CD8-positive, alpha-beta memory T cell (primary cell): ENCODE results near the gene NATD1. TPM values are rescaled to one million over a fixed set of nuclear protein-coding genes. Genes with fewer than 3 reads are reported as not detected.

Source experiments
- CTCF ChIA-PET: fragments of 350-600 bp; sonication (Branson Sonifier 250); formaldehyde crosslinking; loops from one replicate; lab custom pipeline; 2021; ENCODE audit warnings: antibody characterized with exemption; lab: Charles Lee
- POLR2A ChIA-PET: fragments of 350-600 bp; sonication (Branson Sonifier 250); formaldehyde crosslinking; loops from one replicate; lab custom pipeline; 2021; ENCODE audit warnings: antibody characterized with exemption; lab: Charles Lee
- DNase-seq, 5 donors: peaks; one replicate each; pipeline versions ENCODE4 v3.0.0 to v3.0.0-alpha.2; 2020 to 2022; ENCODE audit warnings: mixed read lengths in 1 of 5
- H3K27ac ChIP-seq: one replicate; pipeline ENCODE4 v1.7.0; 2013; ENCODE audit warnings: low read depth, mild to moderate bottlenecking, low read length, moderate library complexity
- H3K27me3 ChIP-seq: 2 replicates; pipeline ENCODE4 v1.7.0; 2013; ENCODE audit warnings: low read length, mild to moderate bottlenecking; ENCODE audit not compliant: insufficient read depth, poor library complexity, severe bottlenecking
- H3K36me3 ChIP-seq: 2 replicates; pipeline ENCODE4 v1.7.0; 2013; ENCODE audit warnings: mild to moderate bottlenecking, low read length, moderate library complexity; ENCODE audit not compliant: insufficient read depth
- H3K4me1 ChIP-seq: 2 replicates; pipeline ENCODE4 v1.7.0; 2013; ENCODE audit warnings: mild to moderate bottlenecking, low read length, moderate library complexity; ENCODE audit not compliant: insufficient read depth
- H3K4me3 ChIP-seq: 2 replicates; pipeline ENCODE4 v1.7.0; 2013; ENCODE audit warnings: mild to moderate bottlenecking, low read length
- H3K9me3 ChIP-seq: 2 replicates; pipeline ENCODE4 v1.7.0; 2013; ENCODE audit warnings: mild to moderate bottlenecking, low read length
- H3K27ac Mint-ChIP-seq, 8 donors: one replicate each; pipeline ENCODE4 v1.8.0; 2020 to 2021; ENCODE audit warnings: mixed read lengths in 8 of 8, mild to moderate bottlenecking in 6 of 8, inconsistent platforms in 3 of 8, moderate library complexity in 3 of 8
- H3K27me3 Mint-ChIP-seq, 2 donors: one replicate each; pipeline ENCODE4 v1.8.0; 2020 to 2021; ENCODE audit warnings: mixed read lengths in 2 of 2, mild to moderate bottlenecking in 1 of 2, moderate library complexity in 1 of 2
- H3K36me3 Mint-ChIP-seq, 3 donors: one replicate each; pipeline ENCODE4 v1.8.0; 2020 to 2021; ENCODE audit warnings: mixed read lengths in 3 of 3, inconsistent platforms in 1 of 3, mild to moderate bottlenecking in 1 of 3
- H3K4me1 Mint-ChIP-seq, 3 donors: one replicate each; pipeline ENCODE4 v1.8.0; 2020 to 2021; ENCODE audit warnings: mixed read lengths in 3 of 3, inconsistent platforms in 1 of 3, mild to moderate bottlenecking in 1 of 3
- H3K4me3 Mint-ChIP-seq, 7 donors: one replicate each; pipeline ENCODE4 v1.8.0; 2020 to 2021; ENCODE audit warnings: mixed read lengths in 7 of 7, mild to moderate bottlenecking in 6 of 7, moderate library complexity in 4 of 7, inconsistent platforms in 2 of 7
- H3K9me3 Mint-ChIP-seq, 5 donors: one replicate each; pipeline ENCODE4 v1.8.0; 2020 to 2022; ENCODE audit warnings: mixed read lengths in 5 of 5, mild to moderate bottlenecking in 3 of 5, moderate library complexity in 2 of 5, inconsistent platforms in 1 of 5
- polyA plus RNA-seq: library from polyadenylated mRNA; unstranded; fragments of 300-500 nt; fragmentation: Illumina TruSeq; gene quantifications from one replicate; pipeline ENCODE4 v1.2.3, GENCODE V29; 2021
- total RNA-seq, 2 experiments: library from RNA; stranded (reverse); gene quantifications; one replicate each; pipeline ENCODE4 v1.2.3, GENCODE V29; 2021

Gene NATD1
- total and polyA plus RNA-seq, 3 experiments from 2014 or later = 2.7 to 3.0 (median 2.8) TPM

DNA sequence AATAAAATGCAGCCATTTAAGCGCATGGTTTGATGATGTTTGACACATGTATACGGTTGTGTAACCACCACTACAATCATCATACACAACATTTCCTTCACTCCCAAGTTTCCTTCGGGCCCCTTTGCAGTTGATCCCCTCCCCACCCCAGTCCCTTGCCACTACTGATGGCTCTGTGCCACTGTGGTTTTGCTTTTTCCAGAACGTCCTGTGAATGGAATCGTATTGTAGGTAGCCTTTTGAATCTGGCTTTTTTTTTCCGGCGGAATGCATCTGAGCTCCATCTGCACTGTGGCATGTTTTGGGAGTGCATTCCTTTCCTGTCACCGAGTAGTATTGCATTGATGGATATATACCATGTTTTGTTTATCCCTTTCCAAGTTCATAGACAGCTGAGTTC is 16.2 kb upstream of the NATD1 start:
- no peaks in the 10 kb centered on the region for H3K9me3 ChIP-seq
- Mint-ChIP-seq H3K9me3 (no peaks in the 10 kb centered on the region), H3K27me3 (peaks cover 0 to 4% of the 10 kb centered on the region in 2 donors), H3K27ac (peak overlapping the region in 6 of 8 donors; percentile 27 to 94 (median 84)), H3K4me3 (peak overlapping the region in 1 of 7 donors; percentile 14), H3K4me1 (peaks cover 23 to 31% (median 28%) of the 10 kb centered on the region in 3 donors), H3K36me3 (no peaks in the 10 kb centered on the region)
- no peak overlapping the region for H3K27ac ChIP-seq
- DNase-seq = no peak
- no peaks in the 10 kb centered on the region for H3K27me3 ChIP-seq
- no peaks in the 10 kb centered on the region for H3K36me3 ChIP-seq
- peaks cover 19% of the 10 kb centered on the region for H3K4me1 ChIP-seq
- H3K4me3 ChIP-seq = no peak overlapping the region
- ChIA-PET CTCF (interaction anchor here (2.1 kb wide), 1 partner anchor 11 kb away, joined by 10 read pairs; no protein-coding TSS in a partner anchor), POLR2A (no interaction called here)

GRCh38 chr17:21268596-21269188 is 15.5 kb upstream of the NATD1 start:
- no peaks in the 10 kb centered on the region for H3K36me3 Mint-ChIP-seq
- DNase-seq = no peak
- H3K9me3 ChIP-seq = no peaks in the 10 kb centered on the region
- no peaks in the 10 kb centered on the region for H3K9me3 Mint-ChIP-seq
- peak overlapping the region in 6 of 7 donors; percentile 25 to 65 (median 46) for H3K4me3 Mint-ChIP-seq
- ChIA-PET POLR2A (interaction anchor here (0.5 to 1.4 kb wide), 2 partner anchors 16 to 173 kb away, joined by 3 to 7 read pairs; partner anchors contain the start of gene NATD1), CTCF (interaction anchor here (1.0 to 2.1 kb wide), 3 partner anchors 11 to 15 kb away, joined by 3 to 10 read pairs (median 8); no protein-coding TSS in a partner anchor)
- peak overlapping the region; percentile 6 for H3K27ac ChIP-seq
- H3K4me1 ChIP-seq = peaks cover 19% of the 10 kb centered on the region
- no peak overlapping the region for H3K4me3 ChIP-seq
- H3K27ac Mint-ChIP-seq = peak overlapping the region; percentile 27 to 96 (median 85)
- H3K4me1 Mint-ChIP-seq = peaks cover 23 to 31% (median 28%) of the 10 kb centered on the region in 3 donors
- peaks cover 0 to 4% of the 10 kb centered on the region in 2 donors for H3K27me3 Mint-ChIP-seq
- no peaks in the 10 kb centered on the region for H3K36me3 ChIP-seq
- no peaks in the 10 kb centered on the region for H3K27me3 ChIP-seq

- Mint-ChIP-seq H3K9me3 (no peaks in the 10 kb centered on the region), H3K4me1 (peaks cover 14 to 22% (median 17%) of the 10 kb centered on the region in 3 donors)
- POLR2A ChIA-PET = no interaction called here
Measured at GRCh38 chr17:21263376-21263775, 10.2 kb upstream of the NATD1 start.

DNA sequence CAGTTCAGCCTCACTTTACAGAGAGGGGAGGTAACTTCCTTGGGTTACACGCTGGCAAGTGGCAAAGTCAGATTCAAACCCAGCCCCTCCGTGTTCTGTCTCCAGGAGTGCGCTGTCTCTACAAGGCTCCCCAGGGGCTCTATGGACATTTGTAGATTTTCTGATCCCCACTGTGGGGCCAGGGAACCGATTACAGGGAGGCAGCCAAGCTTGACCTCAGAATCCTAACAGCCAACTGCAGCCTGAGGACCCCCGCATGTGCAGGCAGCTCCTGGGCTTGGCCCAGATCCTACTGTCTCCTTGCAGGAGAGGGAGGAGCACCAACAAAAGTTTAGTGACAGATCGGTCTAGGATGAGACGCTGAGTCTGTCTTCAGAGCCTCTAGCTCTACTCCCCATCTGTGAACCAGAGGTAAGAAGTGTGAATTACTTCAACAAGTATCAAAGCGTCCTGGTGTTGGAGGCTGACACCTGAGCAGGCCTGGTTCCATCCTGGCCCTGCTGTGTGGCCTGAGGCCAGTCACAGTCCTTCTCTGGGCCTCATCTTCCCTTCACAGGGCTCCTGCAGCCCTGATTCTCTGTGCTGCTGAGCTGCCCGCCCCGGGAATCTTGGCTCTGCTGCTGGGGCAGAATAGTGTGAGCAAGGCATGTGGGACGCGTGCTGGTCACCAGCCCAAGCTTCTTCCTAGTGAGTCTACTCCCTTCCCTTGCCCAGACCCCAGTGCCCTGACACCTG is 9.2 kb upstream of the NATD1 start:
- H3K9me3 Mint-ChIP-seq = no peaks in the 10 kb centered on the region
- DNase-seq = no peak
- no peaks in the 10 kb centered on the region for H3K36me3 ChIP-seq
- H3K27me3 Mint-ChIP-seq = peaks cover 0 to 8% of the 10 kb centered on the region in 2 donors
- no peaks in the 10 kb centered on the region for H3K27me3 ChIP-seq
- no peaks in the 10 kb centered on the region for H3K9me3 ChIP-seq
- H3K36me3 Mint-ChIP-seq = no peaks in the 10 kb centered on the region
- no peak overlapping the region for H3K4me3 ChIP-seq
- peaks cover 11 to 20% (median 14%) of the 10 kb centered on the region in 3 donors for H3K4me1 Mint-ChIP-seq
- H3K27ac ChIP-seq = no peak overlapping the region
- H3K27ac Mint-ChIP-seq = peak overlapping the region in 1 of 8 donors; percentile 58
- H3K4me1 ChIP-seq = peaks cover 5% of the 10 kb centered on the region
- no peak overlapping the region for H3K4me3 Mint-ChIP-seq
- ChIA-PET CTCF (interaction anchor here (1.3 kb wide), 1 partner anchor 17 kb away, joined by 4 read pairs; no protein-coding TSS in a partner anchor), POLR2A (no interaction called here)

More at GRCh38 chr17:21263376-21263775, 10.2 kb upstream of the NATD1 start:
- no peaks in the 10 kb centered on the region for H3K9me3 ChIP-seq
- H3K27me3 Mint-ChIP-seq = peaks cover 0 to 8% of the 10 kb centered on the region in 2 donors
- H3K36me3 ChIP-seq = no peaks in the 10 kb centered on the region
- H3K27me3 ChIP-seq = no peaks in the 10 kb centered on the region
- H3K4me3 Mint-ChIP-seq = no peak overlapping the region
- H3K27ac Mint-ChIP-seq = no peak overlapping the region
- DNase-seq = no peak
- H3K4me3 ChIP-seq = no peak overlapping the region
- H3K4me1 ChIP-seq = peaks cover 11% of the 10 kb centered on the region
- H3K36me3 Mint-ChIP-seq = no peaks in the 10 kb centered on the region
- CTCF ChIA-PET = interaction anchor here (1.3 kb wide), 1 partner anchor 16 kb away, joined by 4 read pairs; no protein-coding TSS in a partner anchor
- H3K27ac ChIP-seq = no peak overlapping the region

DNA sequence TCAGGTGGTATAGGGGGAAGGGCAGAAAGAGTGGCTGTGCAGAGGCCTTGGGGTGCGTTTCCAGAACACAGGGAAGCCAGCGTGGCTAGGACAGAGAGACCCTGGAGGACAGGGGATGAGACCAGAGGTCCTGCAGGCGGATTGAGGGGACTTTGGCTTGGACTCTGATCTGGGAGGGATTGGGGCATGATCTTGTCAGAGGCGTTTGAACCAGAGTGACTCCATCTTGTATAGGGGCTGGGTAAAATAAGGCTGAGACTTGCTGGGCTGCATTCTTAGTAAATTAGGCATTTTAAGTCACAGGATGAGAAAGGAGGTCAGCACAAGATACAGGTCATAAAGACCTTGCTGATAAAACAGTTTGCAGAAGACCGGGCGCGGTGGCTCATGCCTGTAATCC is 5.4 kb upstream of the NATD1 start:
- POLR2A ChIA-PET = no interaction called here

DNA sequence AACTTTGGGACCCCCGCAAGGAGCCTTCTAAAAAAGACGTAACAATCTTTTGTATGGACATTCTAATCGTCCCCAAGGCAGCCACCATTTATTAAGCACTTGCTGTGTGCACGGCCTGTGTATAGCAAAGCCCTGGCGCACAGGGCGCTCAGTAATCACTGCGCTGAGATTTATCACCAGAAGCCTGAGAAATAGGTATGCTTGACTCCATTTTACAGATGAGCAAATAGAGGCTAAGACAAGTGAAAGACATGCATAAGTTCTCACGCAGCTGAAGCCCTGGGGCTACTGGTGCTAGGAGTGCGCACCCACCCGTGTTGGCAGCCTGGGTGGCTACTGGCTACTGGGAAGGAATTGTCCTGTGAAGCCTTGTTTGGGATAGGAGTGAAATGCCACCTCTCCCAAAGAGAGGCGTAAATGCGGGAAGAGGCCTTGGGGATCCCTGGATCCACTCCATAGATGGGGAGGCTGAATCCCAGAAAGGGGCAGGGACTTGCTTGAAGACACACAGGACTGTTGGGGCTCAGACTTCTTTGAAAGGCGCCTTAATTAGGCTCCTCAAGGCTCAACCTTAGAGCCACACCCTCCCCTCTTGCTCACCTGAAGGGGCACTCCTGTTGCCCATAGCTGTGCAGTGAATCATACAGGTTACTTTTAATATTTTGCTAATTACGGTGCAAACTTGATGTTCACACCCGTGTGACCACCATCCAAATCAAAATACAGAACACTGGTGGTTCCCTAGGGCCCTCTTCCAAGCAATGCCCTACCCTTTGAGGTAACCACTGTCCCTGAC is 634 bp upstream of the NATD1 start:
- Histone ChIP-seq H3K9me3 (no peaks in the 10 kb centered on the region), H3K36me3 (no peaks in the 10 kb centered on the region), H3K27ac (peak overlapping the region; percentile 67), H3K27me3 (no peaks in the 10 kb centered on the region), H3K4me3 (peak overlapping the region; percentile 88), H3K4me1 (peaks cover 20% of the 10 kb centered on the region)
- ChIA-PET CTCF (no interaction called here), POLR2A (interaction anchor here (0.6 to 3.2 kb wide), 3 partner anchors 22 to 211 kb away, joined by 3 to 18 read pairs (median 5); partner anchors contain the start of gene USP22)
- Mint-ChIP-seq H3K4me1 (peaks cover 35 to 55% (median 49%) of the 10 kb centered on the region in 3 donors), H3K36me3 (peaks cover 0 to 3% (median 0%) of the 10 kb centered on the region in 3 donors), H3K27ac (peak overlapping the region; percentile 82 to 98 (median 92)), H3K27me3 (no peaks in the 10 kb centered on the region), H3K4me3 (peak overlapping the region; percentile 87 to 98 (median 90)), H3K9me3 (no peaks in the 10 kb centered on the region)
- DNase-seq = no peak

More for the DNA sequence above, 5.4 kb upstream of the NATD1 start:
- CTCF ChIA-PET = no interaction called here
- Mint-ChIP-seq H3K4me1 (peaks cover 10 to 20% (median 19%) of the 10 kb centered on the region in 3 donors), H3K27me3 (peaks cover 0 to 3% of the 10 kb centered on the region in 2 donors), H3K4me3 (peak overlapping the region in 1 of 7 donors; percentile 43), H3K36me3 (no peaks in the 10 kb centered on the region), H3K9me3 (no peaks in the 10 kb centered on the region), H3K27ac (no peak overlapping the region)
- no peak for DNase-seq
- Histone ChIP-seq H3K4me1 (peaks cover 7% of the 10 kb centered on the region), H3K27me3 (no peaks in the 10 kb centered on the region), H3K9me3 (no peaks in the 10 kb centered on the region), H3K4me3 (no peak overlapping the region), H3K27ac (no peak overlapping the region), H3K36me3 (no peaks in the 10 kb centered on the region)

- Histone ChIP-seq H3K36me3 (no peaks in the 10 kb centered on the region), H3K27me3 (no peaks in the 10 kb centered on the region), H3K4me3 (peak overlapping the region; percentile 30), H3K27ac (no peak overlapping the region), H3K4me1 (peaks cover 20% of the 10 kb centered on the region), H3K9me3 (no peaks in the 10 kb centered on the region)
- Mint-ChIP-seq H3K4me3 (peak overlapping the region; percentile 82 to 93 (median 87)), H3K27ac (peak overlapping the region in 7 of 8 donors; percentile 71 to 91 (median 81)), H3K9me3 (peaks cover 0 to 2% (median 0%) of the 10 kb centered on the region in 5 donors), H3K4me1 (peaks cover 31 to 58% (median 42%) of the 10 kb centered on the region in 3 donors), H3K36me3 (peaks cover 0 to 3% (median 0%) of the 10 kb centered on the region in 3 donors), H3K27me3 (no peaks in the 10 kb centered on the region)
- ChIA-PET POLR2A (interaction anchor here (1.3 to 3.2 kb wide), 2 partner anchors 16 to 24 kb away, joined by 7 to 18 read pairs; no protein-coding TSS in a partner anchor), CTCF (interaction anchor here (0.6 to 1.6 kb wide), 3 partner anchors 24 to 124 kb away, joined by 3 to 5 read pairs (median 3); no protein-coding TSS in a partner anchor)
- DNase-seq = no peak
Measured at GRCh38 chr17:21252289-21252795, 868 bp downstream of the NATD1 start.
